DND-41 (cell line): ENCODE results near the gene WDR5.

Experiments
- ATAC-seq: fragments of 200-7000 bp; cut with Tn5 transposase; 3 replicates; pipeline ENCODE4 v1.9.1; 2021; ENCODE audit warnings: low read depth; ENCODE audit not compliant: insufficient read depth
- DNase-seq: peaks from one replicate; pipeline ENCODE4 v3.0.0-alpha.2; 2020
- H2AFZ ChIP-seq: 2 replicates; pipeline ENCODE4 v1.6.0; 2012; ENCODE audit warnings: low read depth, low read length
- H3K27ac ChIP-seq: 2 replicates; pipeline ENCODE4 v1.5.1; 2012; ENCODE audit warnings: low read length, inconsistent platforms
- H3K27me3 ChIP-seq: fragments of 200-600 bp; sonication (generic); 2 replicates; pipeline ENCODE4 v1.6.0; 2012; ENCODE audit warnings: low read length, mild to moderate bottlenecking, inconsistent platforms; ENCODE audit not compliant: insufficient read depth, poor library complexity
- H3K36me3 ChIP-seq: 2 replicates; pipeline ENCODE4 v1.5.1; 2012; ENCODE audit warnings: low read length, inconsistent platforms; ENCODE audit not compliant: insufficient read depth
- H3K4me1 ChIP-seq: 2 replicates; pipeline ENCODE4 v1.5.1; 2012; ENCODE audit warnings: mild to moderate bottlenecking, low read length; ENCODE audit not compliant: insufficient read depth
- H3K4me2 ChIP-seq: 2 replicates; pipeline ENCODE4 v1.6.0; 2012; ENCODE audit warnings: mild to moderate bottlenecking, moderate library complexity, low read length, inconsistent platforms; ENCODE audit not compliant: insufficient read depth
- H3K4me3 ChIP-seq, 2 experiments: fragments of 200-600 bp in 1 of 2; shearing (Covaris generic) in 1 of 2; 2 replicates each; pipeline ENCODE4 v1.5.1; 2012 to 2016; ENCODE audit warnings: inconsistent platforms in 2 of 2, low read length in 2 of 2, mild to moderate bottlenecking in 2 of 2, low read depth in 1 of 2, moderate library complexity in 1 of 2
- H3K79me2 ChIP-seq: 2 replicates; pipeline ENCODE4 v1.6.0; 2012; ENCODE audit warnings: low read length, inconsistent platforms; ENCODE audit not compliant: insufficient read depth
- H3K9ac ChIP-seq: 2 replicates; pipeline ENCODE4 v1.6.0; 2012; ENCODE audit warnings: low read depth, mild to moderate bottlenecking, inconsistent platforms, low read length, moderate library complexity
- H3K9me3 ChIP-seq: 2 replicates; pipeline ENCODE4 v1.5.1; 2012; ENCODE audit warnings: low read length, moderate library complexity, mild to moderate bottlenecking, inconsistent platforms; ENCODE audit not compliant: insufficient read depth, severe bottlenecking
- H4K20me1 ChIP-seq: 2 replicates; pipeline ENCODE4 v1.6.0; 2012; ENCODE audit warnings: low read length; ENCODE audit not compliant: insufficient read depth
- CTCF ChIP-seq: IDR thresholded peaks from 2 replicates; pipeline ENCODE4 v1.5.1; 2012; ENCODE audit warnings: borderline replicate concordance, low read length, moderate library complexity, mild to moderate bottlenecking; ENCODE audit not compliant: poor library complexity, severe bottlenecking; ENCODE audit errors: extremely low read depth
- EZH2 ChIP-seq: IDR thresholded peaks from 3 replicates; pipeline ENCODE4 v1.6.1; 2012; ENCODE audit warnings: borderline replicate concordance, low read depth, mild to moderate bottlenecking, moderate library complexity, low read length, inconsistent platforms; ENCODE audit not compliant: severe bottlenecking

WDR5 gene

GRCh38 chr9:134127616-134128015, 8.3 kb upstream of the WDR5 start:
- H3K79me2 ChIP-seq: no peaks in the 10 kb centered on the region

GRCh38 chr9:134128727-134129679, 6.9 kb upstream of the WDR5 start:
- Histone ChIP-seq H3K27ac (no peak overlapping the region), H3K4me3 (no peak overlapping the region), H3K4me1 (0 out of 2 replicates have a peak, but pooled peaks cover under 1% of the 10 kb centered on the region), H3K9me3 (no peaks in the 10 kb centered on the region), H3K36me3 (no peaks in the 10 kb centered on the region), H3K79me2 (no peaks in the 10 kb centered on the region), H3K27me3 (no peaks in the 10 kb centered on the region), H4K20me1 (no peaks in the 10 kb centered on the region), H3K4me2 (no peak overlapping the region), H3K9ac (no peak overlapping the region), H2AFZ (no peak overlapping the region)
- DNase-seq: no peak
- TF ChIP-seq EZH2: no peak
- no peak for TF ChIP-seq CTCF
- no peak for ATAC-seq

More at GRCh38 chr9:134127616-134128015, 8.3 kb upstream of the WDR5 start:
- H3K27me3 ChIP-seq: no peaks in the 10 kb centered on the region
- H3K27ac ChIP-seq: no peak overlapping the region
- no peak overlapping the region for H3K9ac ChIP-seq
- H4K20me1 ChIP-seq: no peaks in the 10 kb centered on the region
- no peak for TF ChIP-seq EZH2
- no peak for TF ChIP-seq CTCF
- no peaks in the 10 kb centered on the region for H3K4me1 ChIP-seq
- ATAC-seq: no peak
- no peak overlapping the region for H3K4me3 ChIP-seq
- H2AFZ ChIP-seq: no peak overlapping the region
- no peaks in the 10 kb centered on the region for H3K36me3 ChIP-seq
- H3K9me3 ChIP-seq: no peaks in the 10 kb centered on the region
- no peak overlapping the region for H3K4me2 ChIP-seq
- no peak for DNase-seq

- no peak for ATAC-seq
- no peak overlapping the region for H3K9ac ChIP-seq
- H3K27ac ChIP-seq: no peak overlapping the region
- no peaks in the 10 kb centered on the region; the same call in 1 of the 2 replicates for H3K36me3 ChIP-seq
- no peaks in the 10 kb centered on the region for H3K27me3 ChIP-seq
- H2AFZ ChIP-seq: no peak overlapping the region
- peaks cover 15% of the 10 kb centered on the region for H3K79me2 ChIP-seq
- H3K4me1 ChIP-seq: peaks cover 12% of the 10 kb centered on the region
- H3K4me3 ChIP-seq: no peak overlapping the region
- TF ChIP-seq EZH2 (no peak), CTCF (no peak)
- no peaks in the 10 kb centered on the region for H4K20me1 ChIP-seq
- H3K9me3 ChIP-seq: no peaks in the 10 kb centered on the region
- no peak for DNase-seq
- H3K4me2 ChIP-seq: no peak overlapping the region
Observed at GRCh38 chr9:134130503-134131375, 5.1 kb upstream of the WDR5 start.
